ENCODE measurements around the gene ORC4.

Gene ORC4

GRCh38 chr2:147945660-147946059 is 74.9 kb downstream of the ORC4 start:
- no peak overlapping the region for H2BK120ac ChIP-seq (ENCODE audit: insufficient read depth, low read length, poor library complexity)

GRCh38 chr2:147939313-147939712 is 81.2 kb downstream of the ORC4 start:
- Histone ChIP-seq H2BK12ac (ENCODE audit: low read length) (no peak overlapping the region), H3K18ac (ENCODE audit: low read length) (no peak overlapping the region), H3K79me1 (ENCODE audit: low read length) (no peaks in the 10 kb centered on the region), H3K4ac (ENCODE audit: low read depth, low read length) (no peak overlapping the region), H3K27me3 (ENCODE audit: insufficient read depth, low read length) (no peaks in the 10 kb centered on the region), H3K79me2 (ENCODE audit: control insufficient read depth, insufficient read depth, low read length, poor library complexity) (no peaks in the 10 kb centered on the region), H3K14ac (ENCODE audit: low read length) (no peak overlapping the region), H3K36me3 (ENCODE audit: control insufficient read depth in 1 of 2, insufficient read depth in 2 of 2, low read length in 2 of 2) (peaks cover 3% of the 10 kb centered on the region in 2 experiments), H4K91ac (ENCODE audit: low read depth, low read length) (no peak overlapping the region), H2BK120ac (ENCODE audit: insufficient read depth, low read length, poor library complexity) (no peak overlapping the region), H2AK5ac (ENCODE audit: low read length) (no peak overlapping the region), H3K4me1 (ENCODE audit: control insufficient read depth in 1 of 2, insufficient read depth in 2 of 2, low read length in 2 of 2) (no peaks in the 10 kb centered on the region), H3K4me3 (ENCODE audit: low read depth, low read length) (no peak overlapping the region), H4K8ac (ENCODE audit: low read depth, low read length) (no peak overlapping the region), H3K9me3 (ENCODE audit: insufficient read depth, low read depth, low read length) (no peaks in the 10 kb centered on the region), H3K9ac (ENCODE audit: low read length) (no peak overlapping the region), H4K12ac (ENCODE audit: low read depth, low read length) (no peak overlapping the region), H2AFZ (ENCODE audit: insufficient read depth, low read length, poor library complexity) (no peak overlapping the region), H3K4me2 (ENCODE audit: low read length) (no peak overlapping the region), H3K27ac (ENCODE audit: low read depth, low read length) (no peak overlapping the region), H3K23ac (ENCODE audit: low read length) (no peak overlapping the region), H2BK5ac (ENCODE audit: low read depth, low read length, poor library complexity) (no peak overlapping the region)
- WGBS (ENCODE audit: extremely low coverage, insufficient coverage, insufficient read length) = no CpG with 5 or more reads among the region's 1 CpG
- DNase-seq = no peak

More at GRCh38 chr2:147945660-147946059, 74.9 kb downstream of the ORC4 start:
- Histone ChIP-seq H3K4me3 (ENCODE audit: low read depth, low read length) (no peak overlapping the region), H3K79me2 (ENCODE audit: control insufficient read depth, insufficient read depth, low read length, poor library complexity) (no peaks in the 10 kb centered on the region), H3K4me1 (ENCODE audit: control insufficient read depth in 1 of 2, insufficient read depth in 2 of 2, low read length in 2 of 2) (no peaks in the 10 kb centered on the region), H3K9me3 (ENCODE audit: insufficient read depth, low read depth, low read length) (no peaks in the 10 kb centered on the region), H2BK5ac (ENCODE audit: low read depth, low read length, poor library complexity) (no peak overlapping the region), H2BK12ac (ENCODE audit: low read length) (no peak overlapping the region), H3K27ac (ENCODE audit: low read depth, low read length) (no peak overlapping the region), H2AFZ (ENCODE audit: insufficient read depth, low read length, poor library complexity) (no peak overlapping the region), H3K27me3 (ENCODE audit: insufficient read depth, low read length) (no peaks in the 10 kb centered on the region), H3K4ac (ENCODE audit: low read depth, low read length) (no peak overlapping the region), H3K79me1 (ENCODE audit: low read length) (no peaks in the 10 kb centered on the region), H3K4me2 (ENCODE audit: low read length) (no peak overlapping the region), H4K12ac (ENCODE audit: low read depth, low read length) (no peak overlapping the region), H3K23ac (ENCODE audit: low read length) (no peak overlapping the region), H3K36me3 (ENCODE audit: control insufficient read depth in 1 of 2, insufficient read depth in 2 of 2, low read length in 2 of 2) (peaks cover 0 to 2% of the 10 kb centered on the region in 2 experiments), H2AK5ac (ENCODE audit: low read length) (no peak overlapping the region), H4K91ac (ENCODE audit: low read depth, low read length) (no peak overlapping the region), H4K8ac (ENCODE audit: low read depth, low read length) (no peak overlapping the region), H3K18ac (ENCODE audit: low read length) (no peak overlapping the region), H3K9ac (ENCODE audit: low read length) (no peak overlapping the region), H3K14ac (ENCODE audit: low read length) (no peak overlapping the region)
- WGBS (ENCODE audit: extremely low coverage, insufficient coverage, insufficient read length) = no CpG with 5 or more reads among the region's 1 CpG
- DNase-seq = no peak

DNA sequence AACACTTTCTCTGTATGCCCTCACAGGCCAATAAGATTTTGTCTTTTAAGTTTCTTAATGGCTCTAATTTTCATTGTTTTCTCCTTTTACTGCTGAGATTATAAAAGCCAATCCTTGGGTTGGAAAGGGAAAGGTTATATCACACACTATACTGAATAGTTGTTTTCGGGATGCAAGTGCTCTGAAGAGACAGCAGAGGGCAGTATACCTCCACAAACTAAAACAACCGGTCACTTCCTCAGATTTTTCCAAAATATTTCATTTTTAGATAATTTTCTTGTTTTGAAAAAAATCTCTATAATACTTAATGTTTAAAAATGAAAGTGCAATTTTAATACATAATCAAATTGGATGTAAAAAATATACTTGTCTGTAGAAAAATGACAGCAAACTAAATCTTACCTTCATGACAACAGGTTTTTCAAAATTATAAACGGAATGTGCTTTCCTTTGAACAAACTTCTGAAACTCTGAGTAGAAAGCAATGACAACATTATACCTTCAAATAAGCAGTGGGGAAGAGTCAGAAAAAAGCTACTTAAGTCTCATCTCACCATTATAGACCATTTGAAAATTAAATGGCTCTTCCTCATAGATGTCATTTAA is 82.7 kb downstream of the ORC4 start:
- Histone ChIP-seq H2AK5ac (ENCODE audit: low read length) (no peak overlapping the region), H3K27ac (ENCODE audit: low read depth, low read length) (no peak overlapping the region), H3K36me3 (ENCODE audit: control insufficient read depth in 1 of 2, insufficient read depth in 2 of 2, low read length in 2 of 2) (peaks cover 1 to 3% of the 10 kb centered on the region in 2 experiments), H3K79me2 (ENCODE audit: control insufficient read depth, insufficient read depth, low read length, poor library complexity) (no peaks in the 10 kb centered on the region), H2BK12ac (ENCODE audit: low read length) (no peak overlapping the region), H4K8ac (ENCODE audit: low read depth, low read length) (no peak overlapping the region), H4K12ac (ENCODE audit: low read depth, low read length) (no peak overlapping the region), H3K9ac (ENCODE audit: low read length) (no peak overlapping the region), H3K4me1 (ENCODE audit: control insufficient read depth in 1 of 2, insufficient read depth in 2 of 2, low read length in 2 of 2) (no peaks in the 10 kb centered on the region), H2AFZ (ENCODE audit: insufficient read depth, low read length, poor library complexity) (no peak overlapping the region), H3K14ac (ENCODE audit: low read length) (no peak overlapping the region), H3K18ac (ENCODE audit: low read length) (no peak overlapping the region), H2BK5ac (ENCODE audit: low read depth, low read length, poor library complexity) (no peak overlapping the region), H2BK120ac (ENCODE audit: insufficient read depth, low read length, poor library complexity) (no peak overlapping the region), H3K4ac (ENCODE audit: low read depth, low read length) (no peak overlapping the region), H3K4me2 (ENCODE audit: low read length) (no peak overlapping the region), H3K79me1 (ENCODE audit: low read length) (no peaks in the 10 kb centered on the region), H3K9me3 (ENCODE audit: insufficient read depth, low read depth, low read length) (no peaks in the 10 kb centered on the region), H3K4me3 (ENCODE audit: low read depth, low read length) (no peak overlapping the region), H4K91ac (ENCODE audit: low read depth, low read length) (no peak overlapping the region), H3K27me3 (ENCODE audit: insufficient read depth, low read length) (no peaks in the 10 kb centered on the region), H3K23ac (ENCODE audit: low read length) (no peak overlapping the region)
- DNase-seq = peak in 1 of 2 donors; percentile 69
- WGBS (ENCODE audit: extremely low coverage, insufficient coverage, insufficient read length) = no CpG with 5 or more reads among the region's 3 CpGs

GRCh38 chr2:147934881-147935620 is 85.5 kb downstream of the ORC4 start:
- Histone ChIP-seq H3K4me2 (ENCODE audit: low read length) (no peak overlapping the region), H4K91ac (ENCODE audit: low read depth, low read length) (no peak overlapping the region), H3K14ac (ENCODE audit: low read length) (no peak overlapping the region), H2AK5ac (ENCODE audit: low read length) (no peak overlapping the region), H3K27ac (ENCODE audit: low read depth, low read length) (no peak overlapping the region), H3K9me3 (ENCODE audit: insufficient read depth, low read depth, low read length) (no peaks in the 10 kb centered on the region), H2AFZ (ENCODE audit: insufficient read depth, low read length, poor library complexity) (no peak overlapping the region), H3K23ac (ENCODE audit: low read length) (no peak overlapping the region), H2BK120ac (ENCODE audit: insufficient read depth, low read length, poor library complexity) (no peak overlapping the region), H3K4me3 (ENCODE audit: low read depth, low read length) (no peak overlapping the region), H3K4ac (ENCODE audit: low read depth, low read length) (no peak overlapping the region), H3K9ac (ENCODE audit: low read length) (no peak overlapping the region), H2BK12ac (ENCODE audit: low read length) (no peak overlapping the region), H4K12ac (ENCODE audit: low read depth, low read length) (no peak overlapping the region), H2BK5ac (ENCODE audit: low read depth, low read length, poor library complexity) (no peak overlapping the region), H3K36me3 (ENCODE audit: control insufficient read depth in 1 of 2, insufficient read depth in 2 of 2, low read length in 2 of 2) (peaks cover 1 to 3% of the 10 kb centered on the region in 2 experiments), H3K4me1 (ENCODE audit: control insufficient read depth in 1 of 2, insufficient read depth in 2 of 2, low read length in 2 of 2) (no peaks in the 10 kb centered on the region), H3K18ac (ENCODE audit: low read length) (no peak overlapping the region), H3K27me3 (ENCODE audit: insufficient read depth, low read length) (no peaks in the 10 kb centered on the region), H3K79me2 (ENCODE audit: control insufficient read depth, insufficient read depth, low read length, poor library complexity) (no peaks in the 10 kb centered on the region), H4K8ac (ENCODE audit: low read depth, low read length) (no peak overlapping the region), H3K79me1 (ENCODE audit: low read length) (no peaks in the 10 kb centered on the region)
- no CpG with 5 or more reads among the region's 1 CpG for WGBS (ENCODE audit: extremely low coverage, insufficient coverage, insufficient read length)
- DNase-seq = no peak

Measured in trophoblast cell (in vitro differentiated cells and primary cell).